K562 (cell line): ENCODE results near the gene DRC3. TPM values are rescaled to one million over a fixed set of nuclear protein-coding genes. Genes with fewer than 3 reads are reported as not detected.

Source experiments
- ATAC-seq: fragments of 200-7000 bp; cut with Tn5 transposase; 3 replicates; pipeline ENCODE4 v1.9.1; 2020; ENCODE audit warnings: moderate library complexity
- BruUV-seq: library from RNA; stranded (reverse); fragments of 400-500 nt; replicated peaks from 2 replicates; lab custom pipeline; 2021; lab: Mats Ljungman, UMichigan
- CTCF ChIA-PET: fragments of 300-600 bp; formaldehyde crosslinking; extraction: SDS; loops from one replicate; lab custom pipeline; 2021; ENCODE audit warnings: low intra/inter-chr PET ratio; lab: Yijun Ruan, JAX
- POLR2A ChIA-PET: fragments of 300-600, 350-650 bp; sonication (Branson Sonifier 250); formaldehyde crosslinking; extraction: SDS; loops from one replicate; lab custom pipeline; 2021; ENCODE audit warnings: antibody characterized with exemption, inconsistent platforms; lab: Yijun Ruan, JAX
- DNase-seq, 4 experiments: peaks; one replicate each; pipeline versions ENCODE4 v3.0.0 to v3.0.0-alpha.2; 2011 to 2018; ENCODE audit warnings: low spot score in 3 of 4, mixed read lengths in 3 of 4; ENCODE audit errors: extremely low read depth in 1 of 4
- FAIRE-seq: peaks from 2 replicates; lab custom pipeline; 2011; peaks lifted over from hg19 to GRCh38; lab: Jason Lieb, UNC
- H2AFZ ChIP-seq: 2 replicates; pipeline ENCODE4 v1.6.0; 2011; ENCODE audit warnings: low read depth, low read length, control low read depth, inconsistent platforms
- H3K27ac ChIP-seq: fragments of 200-600 bp; 3 replicates; pipeline ENCODE4 v1.8.0; 2011; ENCODE audit warnings: low read depth, mild to moderate bottlenecking, control low read depth, inconsistent platforms, low read length, moderate library complexity, mixed read lengths; ENCODE audit errors: extremely low read depth
- H3K27me3 ChIP-seq, 2 experiments: fragments of 300-600 bp in 1 of 2; 2 replicates in 1 of 2; 3 replicates in 1 of 2; pipeline versions ENCODE4 v1.6.0 to v1.8.0; 2011; ENCODE audit warnings: inconsistent platforms in 2 of 2, low read length in 2 of 2, mild to moderate bottlenecking in 1 of 2, mixed read lengths in 1 of 2, moderate library complexity in 1 of 2; ENCODE audit not compliant: control insufficient read depth in 2 of 2, insufficient read depth in 2 of 2
- H3K36me3 ChIP-seq: fragments of 300-600 bp; 3 replicates; pipeline ENCODE4 v1.8.0; 2011; ENCODE audit warnings: mild to moderate bottlenecking, low read length, inconsistent platforms; ENCODE audit not compliant: control insufficient read depth, insufficient read depth
- H3K4me1 ChIP-seq, 2 experiments: fragments of 200-600 bp in 1 of 2; replicated peaks in 1 of 2; 2 replicates in 1 of 2; 3 replicates in 1 of 2; pipeline versions ENCODE4 v1.5.1 to v1.8.0; 2011; ENCODE audit warnings: inconsistent platforms in 2 of 2, low read length in 2 of 2, mild to moderate bottlenecking in 1 of 2, mixed read lengths in 1 of 2, moderate library complexity in 1 of 2; ENCODE audit not compliant: control insufficient read depth in 2 of 2, insufficient read depth in 2 of 2
- H3K4me2 ChIP-seq: 2 replicates; pipeline ENCODE4 v1.6.1; 2011; ENCODE audit warnings: low read length, control low read depth, inconsistent platforms, mixed read lengths; ENCODE audit not compliant: insufficient read depth
- H3K4me3 ChIP-seq: fragments of 200-600 bp; sonication (generic), shearing (Covaris generic); 2 replicates; pipeline ENCODE4 v1.5.1; 2016; ENCODE audit warnings: control low read depth, inconsistent platforms
- H3K79me2 ChIP-seq: fragments of 200-600 bp; 3 replicates; pipeline ENCODE4 v1.8.0; 2011; ENCODE audit warnings: low read length, inconsistent platforms; ENCODE audit not compliant: control insufficient read depth, insufficient read depth
- H3K9ac ChIP-seq, 2 experiments: 2 replicates each; pipeline versions ENCODE4 v1.6.0 to v1.6.1; 2011; ENCODE audit warnings: low read depth in 2 of 2, low read length in 2 of 2, control low read depth in 1 of 2, inconsistent platforms in 1 of 2, mild to moderate bottlenecking in 1 of 2, mixed read lengths in 1 of 2; ENCODE audit not compliant: insufficient read depth in 1 of 2
- H3K9me1 ChIP-seq: one replicate; pipeline ENCODE4 v1.6.0; 2011; ENCODE audit warnings: inconsistent platforms, mild to moderate bottlenecking, low read length, moderate library complexity; ENCODE audit not compliant: control insufficient read depth, insufficient read depth
- H3K9me3 ChIP-seq: replicated peaks from 2 replicates; pipeline ENCODE4 v1.5.1; 2011; ENCODE audit warnings: low read depth, low read length, inconsistent platforms; ENCODE audit not compliant: control insufficient read depth, insufficient read depth
- H4K20me1 ChIP-seq: replicated peaks from 2 replicates; pipeline ENCODE4 v1.6.1; 2011; ENCODE audit warnings: low read length, inconsistent platforms, mixed read lengths; ENCODE audit not compliant: control insufficient read depth, insufficient read depth
- BRCA1 ChIP-seq, 2 experiments: fragments of 450-650 bp in 1 of 2; sonication (generic) in 1 of 2; formaldehyde crosslinking in 1 of 2; IDR thresholded peaks; 2 replicates each; pipeline versions ENCODE4 v1.5.0 to v1.6.1; 2017 to 2020; ENCODE audit warnings: mild to moderate bottlenecking in 1 of 2, missing genetic modification reagents in 1 of 2
- CUX1 ChIP-seq: fragments of 200-800 bp; sonication (Bioruptor generic); IDR thresholded peaks from 2 replicates; pipeline ENCODE4 v1.6.1; 2016; ENCODE audit warnings: missing genetic modification characterization, missing compliant biosample characterization
- DDX20 ChIP-seq: fragments of 450-650 bp; IDR thresholded peaks from 2 replicates; pipeline ENCODE4 v1.6.1; 2016; ENCODE audit warnings: missing genetic modification characterization, low read depth, mild to moderate bottlenecking, missing compliant biosample characterization, moderate library complexity
- EP300 ChIP-seq: IDR thresholded peaks from 2 replicates; pipeline ENCODE4 v1.6.1; 2012; ENCODE audit warnings: low read length, improper control_type of control experiment
- FOXA3 ChIP-seq, 2 experiments: fragments of 450-650 bp in 1 of 2; sonication (generic) in 1 of 2; formaldehyde crosslinking; IDR thresholded peaks in 1 of 2; conservative IDR thresholded peaks in 1 of 2; 2 replicates each; pipeline versions ENCODE4 v1.4.0 to v1.8.0; 2020 to 2022; ENCODE audit warnings: mild to moderate bottlenecking in 2 of 2, missing genetic modification reagents in 1 of 2
- HNRNPH1 ChIP-seq: fragments of 200-400 bp; formaldehyde crosslinking; optimal IDR thresholded peaks from 2 replicates; pipeline ENCODE3; 2017; ENCODE audit warnings: low read depth, mild to moderate bottlenecking, low read length, moderate library complexity
- HNRNPUL1 ChIP-seq: fragments of 200-400 bp; formaldehyde crosslinking; IDR thresholded peaks from 2 replicates; pipeline ENCODE4 v1.6.1; 2017; ENCODE audit warnings: low read length
- HOXB6 ChIP-seq: fragments of 250-450 bp; sonication (Bioruptor Pico); IDR thresholded peaks from 2 replicates; pipeline ENCODE4 v1.5.1; 2022; ENCODE audit warnings: mild to moderate bottlenecking, borderline replicate concordance
- SUPT5H ChIP-seq: fragments of 450-650 bp; IDR thresholded peaks from 2 replicates; pipeline ENCODE4 v1.6.1; 2016
- TCF7L2 ChIP-seq: fragments of 150-350 bp; IDR thresholded peaks from 2 replicates; pipeline ENCODE4 v1.6.1; 2016; ENCODE audit warnings: low read depth, mild to moderate bottlenecking, low read length, moderate library complexity
- ZNF24 ChIP-seq: fragments of 450-650 bp; IDR thresholded peaks from 2 replicates; pipeline ENCODE4 v1.6.1; 2016
- WGBS: fragments of 100-300 bp; shearing (Covaris generic); methylation state at CpG from one replicate; pipeline ENCODE4 v1.1.6; 2016; ENCODE audit warnings: low coverage, mixed read lengths; ENCODE audit not compliant: insufficient coverage; ENCODE audit errors: missing lambda C conversion rate; 5-methylcytosine and 5-hydroxymethylcytosine counted together
- in situ Hi-C: fragments of 300-500 bp; cut with MboI; formaldehyde crosslinking; loops from 4 replicates; pipeline ENCODE4 v1.15.0; 2018; ENCODE audit warnings: inconsistent platforms, mixed read lengths
- intact Hi-C: fragments of 100-400 bp; cut with micrococcal nuclease; formaldehyde crosslinking; loops from 2 replicates; pipeline ENCODE4 v1.14.2; 2022
- polyA plus RNA-seq, 8 experiments: library from polyadenylated mRNA; depleted of rRNA in 4 of 8; stranded (reverse) in 5 of 8; unstranded in 3 of 8; fragments of >200 nt; fragmentation: Nextera tagmentation in 2 of 8; fragmentation: Illumina TruSeq in 1 of 8; extraction: Ambion mirVana in 2 of 8; extraction: Trizol in 1 of 8; gene quantifications; 2 replicates each; pipeline versions ENCODE4 v1.2.1 to v1.2.3, GENCODE V29; 2011 to 2014; ENCODE audit warnings: inconsistent platforms in 1 of 8, missing spikeins in 1 of 8
- total RNA-seq, 7 experiments: library from RNA; depleted of rRNA in 6 of 7; stranded (reverse); fragments of >200 nt in 6 of 7; fragmentation: Illumina TruSeq in 2 of 7; extraction: Trizol in 2 of 7; gene quantifications; 2 replicates each; pipeline versions ENCODE4 v1.2.1 to v1.2.3, GENCODE V29; 2011 to 2021; ENCODE audit warnings: low replicate concordance in 1 of 7
- TF ChIP-seq, protein P1 (sequence below): fragments of 250-450 bp; sonication (Bioruptor Pico); IDR thresholded peaks from 2 replicates; pipeline ENCODE4 v1.4.0; 2020; ENCODE audit warnings: mild to moderate bottlenecking

The DRC3 gene
- total and polyA plus RNA-seq, 9 of the 15 experiments (the other 6 are each of a cell fraction or from before 2014, with no cell fraction given), result 0.10 to 0.84 (median 0.30) TPM; not detected in 3

GRCh38 chr17:17983776-17984175, 11.1 kb downstream of the DRC3 start:
- ATAC-seq (no peak), DNase-seq (no peak), FAIRE-seq (no peak)
- H3K27ac ChIP-seq, result no peak overlapping the region
- 42% methylated on average over 6 of the region's 6 CpGs for WGBS
- no peak overlapping the region for H2AFZ ChIP-seq
- H3K9me1 ChIP-seq, result no peaks in the 10 kb centered on the region
- H3K4me3 ChIP-seq, result no peak overlapping the region
- H3K4me2 ChIP-seq, result no peak overlapping the region
- ChIA-PET POLR2A (interaction anchor here (0.7 to 1.6 kb wide), 2 partner anchors 8 to 10 kb away, joined by 4 to 5 read pairs; no protein-coding TSS in a partner anchor), CTCF (no interaction called here)
- H3K9me3 ChIP-seq, result no peaks in the 10 kb centered on the region
- BruUV-seq, result no TSS peak
- in situ Hi-C loops, result no loop called here
- no peaks in the 10 kb centered on the region for H3K36me3 ChIP-seq
- no peak overlapping the region for H3K9ac ChIP-seq
- H4K20me1 ChIP-seq, result no peaks in the 10 kb centered on the region
- intact Hi-C loops, result no loop called here
- no peaks in the 10 kb centered on the region; a peak in 2 of 5 replicates for H3K4me1 ChIP-seq
- no peaks in the 10 kb centered on the region for H3K79me2 ChIP-seq
- peaks cover 0 to 19% of the 10 kb centered on the region in 2 experiments; a peak in 2 of 5 replicates for H3K27me3 ChIP-seq
- TF ChIP-seq ZNF24 (no peak), BRCA1 (IDR thresholded peaks at IDR 0.05) (no peak), BRCA1 (CRISPR knock-in tag; IDR thresholded peaks at IDR 0.05) (no peak), SUPT5H (no peak), FOXA3 (CRISPR knock-in tag; conservative IDR thresholded peaks at IDR 0.05 in 1 of 2, IDR thresholded peaks at IDR 0.05 in 1 of 2) (no peak), TCF7L2 (no peak), DDX20 (tag) (no peak), HNRNPUL1 (no peak), EP300 (no peak), CUX1 (CRISPR knock-in tag) (no peak), HOXB6 (no peak), HNRNPH1 (no peak)
- TF ChIP-seq, protein P1, sequence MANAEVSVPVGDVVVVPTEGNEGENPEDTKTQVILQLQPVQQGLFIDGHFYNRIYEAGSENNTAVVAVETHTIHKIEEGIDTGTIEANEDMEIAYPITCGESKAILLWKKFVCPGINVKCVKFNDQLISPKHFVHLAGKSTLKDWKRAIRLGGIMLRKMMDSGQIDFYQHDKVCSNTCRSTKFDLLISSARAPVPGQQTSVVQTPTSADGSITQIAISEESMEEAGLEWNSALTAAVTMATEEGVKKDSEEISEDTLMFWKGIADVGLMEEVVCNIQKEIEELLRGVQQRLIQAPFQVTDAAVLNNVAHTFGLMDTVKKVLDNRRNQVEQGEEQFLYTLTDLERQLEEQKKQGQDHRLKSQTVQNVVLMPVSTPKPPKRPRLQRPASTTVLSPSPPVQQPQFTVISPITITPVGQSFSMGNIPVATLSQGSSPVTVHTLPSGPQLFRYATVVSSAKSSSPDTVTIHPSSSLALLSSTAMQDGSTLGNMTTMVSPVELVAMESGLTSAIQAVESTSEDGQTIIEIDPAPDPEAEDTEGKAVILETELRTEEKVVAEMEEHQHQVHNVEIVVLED, result no peak
